Measurements from ENCODE around the gene RELL1. TPM values are rescaled to one million over a fixed set of nuclear protein-coding genes. Genes with fewer than 3 reads are reported as not detected.

The RELL1 gene
- total RNA-seq, 2 donors from 2014 or later, result 25.3 to 33.9 TPM

- Histone ChIP-seq H3K9me3 (peaks cover 0 to 25% of the 10 kb centered on the region in 2 donors), H3K27ac (no peak overlapping the region), H3K27me3 (no peaks in the 10 kb centered on the region), H3K4me1 (no peaks in the 10 kb centered on the region), H3K4me3 (no peak overlapping the region), H3K36me3 (no peaks in the 10 kb centered on the region)
- TF ChIP-seq, protein P1, sequence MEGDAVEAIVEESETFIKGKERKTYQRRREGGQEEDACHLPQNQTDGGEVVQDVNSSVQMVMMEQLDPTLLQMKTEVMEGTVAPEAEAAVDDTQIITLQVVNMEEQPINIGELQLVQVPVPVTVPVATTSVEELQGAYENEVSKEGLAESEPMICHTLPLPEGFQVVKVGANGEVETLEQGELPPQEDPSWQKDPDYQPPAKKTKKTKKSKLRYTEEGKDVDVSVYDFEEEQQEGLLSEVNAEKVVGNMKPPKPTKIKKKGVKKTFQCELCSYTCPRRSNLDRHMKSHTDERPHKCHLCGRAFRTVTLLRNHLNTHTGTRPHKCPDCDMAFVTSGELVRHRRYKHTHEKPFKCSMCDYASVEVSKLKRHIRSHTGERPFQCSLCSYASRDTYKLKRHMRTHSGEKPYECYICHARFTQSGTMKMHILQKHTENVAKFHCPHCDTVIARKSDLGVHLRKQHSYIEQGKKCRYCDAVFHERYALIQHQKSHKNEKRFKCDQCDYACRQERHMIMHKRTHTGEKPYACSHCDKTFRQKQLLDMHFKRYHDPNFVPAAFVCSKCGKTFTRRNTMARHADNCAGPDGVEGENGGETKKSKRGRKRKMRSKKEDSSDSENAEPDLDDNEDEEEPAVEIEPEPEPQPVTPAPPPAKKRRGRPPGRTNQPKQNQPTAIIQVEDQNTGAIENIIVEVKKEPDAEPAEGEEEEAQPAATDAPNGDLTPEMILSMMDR (IDR thresholded peaks at IDR 0.05), result no peak
- DNase-seq (ENCODE audit: low spot score), result no peak
Measured at GRCh38 chr4:37584071-37584470, 102.1 kb downstream of the RELL1 start.

GRCh38 chr4:37573566-37573965, 112.6 kb downstream of the RELL1 start:
- Histone ChIP-seq H3K27ac (no peak overlapping the region), H3K36me3 (no peaks in the 10 kb centered on the region), H3K9me3 (peaks cover 0 to 9% of the 10 kb centered on the region in 2 donors), H3K27me3 (no peaks in the 10 kb centered on the region), H3K4me3 (no peak overlapping the region), H3K4me1 (no peaks in the 10 kb centered on the region)
- no peak for DNase-seq (ENCODE audit: low spot score)
- TF ChIP-seq, protein P1 (IDR thresholded peaks at IDR 0.05), result no peak

GRCh38 chr4:37568489-37568888, 117.7 kb downstream of the RELL1 start:
- Histone ChIP-seq H3K27ac (no peak overlapping the region), H3K9me3 (no peaks in the 10 kb centered on the region), H3K4me1 (no peaks in the 10 kb centered on the region), H3K4me3 (no peak overlapping the region), H3K27me3 (no peaks in the 10 kb centered on the region), H3K36me3 (no peaks in the 10 kb centered on the region)
- DNase-seq (ENCODE audit: low spot score), result no peak
- TF ChIP-seq, protein P1 (IDR thresholded peaks at IDR 0.05), result no peak

GRCh38 chr4:37567836-37568235, 118.3 kb downstream of the RELL1 start:
- Histone ChIP-seq H3K4me1 (no peaks in the 10 kb centered on the region), H3K9me3 (no peaks in the 10 kb centered on the region), H3K27ac (no peak overlapping the region), H3K4me3 (no peak overlapping the region), H3K36me3 (no peaks in the 10 kb centered on the region), H3K27me3 (no peaks in the 10 kb centered on the region)
- no peak for DNase-seq (ENCODE audit: low spot score)
- TF ChIP-seq, protein P1 (IDR thresholded peaks at IDR 0.05), result no peak

DNA sequence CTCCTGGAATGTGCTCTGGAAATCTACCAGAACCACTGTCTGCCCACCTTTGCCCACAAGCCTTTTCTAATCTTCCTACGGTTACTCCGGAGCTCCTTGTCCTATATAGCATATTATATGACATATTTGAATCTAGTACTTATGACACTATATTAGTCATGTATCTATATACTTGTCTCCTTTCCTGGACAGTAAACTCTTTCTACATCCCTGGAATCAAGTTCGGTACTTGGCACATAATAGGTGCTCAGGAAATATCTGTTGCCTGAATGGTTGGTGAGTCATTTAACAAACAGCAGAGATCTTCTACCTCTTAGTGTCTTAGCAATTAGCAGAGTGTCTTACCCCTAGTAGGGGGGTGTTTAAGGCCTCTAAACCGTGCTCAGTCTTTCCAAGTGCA, 123.6 kb downstream of the RELL1 start:
- Histone ChIP-seq H3K4me3 (no peak overlapping the region), H3K27me3 (no peaks in the 10 kb centered on the region), H3K4me1 (no peaks in the 10 kb centered on the region), H3K27ac (no peak overlapping the region), H3K36me3 (no peaks in the 10 kb centered on the region), H3K9me3 (no peaks in the 10 kb centered on the region)
- no peak for DNase-seq (ENCODE audit: low spot score)
- TF ChIP-seq, protein P1 (IDR thresholded peaks at IDR 0.05), result no peak

- Histone ChIP-seq H3K9me3 (no peaks in the 10 kb centered on the region), H3K4me3 (no peak overlapping the region), H3K27me3 (no peaks in the 10 kb centered on the region), H3K36me3 (no peaks in the 10 kb centered on the region), H3K4me1 (no peaks in the 10 kb centered on the region), H3K27ac (no peak overlapping the region)
- TF ChIP-seq, protein P1 (IDR thresholded peaks at IDR 0.05), result no peak
- no peak for DNase-seq (ENCODE audit: low spot score)
Measured at GRCh38 chr4:37561803-37562207, 124.4 kb downstream of the RELL1 start.
